Endothelial cell of umbilical vein (primary cell): ENCODE results near the gene ASTN1.

Experiments used
- CTCF ChIP-seq, 2 donors: IDR thresholded peaks; 1 replicate in 1 of 2; 2 replicates in 1 of 2; pipeline ENCODE4 v1.5.1; 2011; ENCODE audit warnings: low read length in 2 of 2, mild to moderate bottlenecking in 2 of 2, moderate library complexity in 2 of 2, control low read depth in 1 of 2, inconsistent platforms in 1 of 2, low read depth in 1 of 2; ENCODE audit not compliant: insufficient read depth in 1 of 2; ENCODE audit errors: extremely low read depth in 1 of 2
- EZH2 ChIP-seq: IDR thresholded peaks from 2 replicates; pipeline ENCODE4 v1.6.1; 2012; ENCODE audit warnings: borderline replicate concordance, low read depth, mild to moderate bottlenecking, moderate library complexity, low read length, inconsistent platforms; ENCODE audit not compliant: severe bottlenecking
- FOS ChIP-seq: IDR thresholded peaks from 2 replicates; pipeline ENCODE4 v1.6.1; 2011; ENCODE audit warnings: mild to moderate bottlenecking, low read length, moderate library complexity, borderline replicate concordance; ENCODE audit not compliant: insufficient read depth
- GATA2 ChIP-seq: IDR thresholded peaks from 2 replicates; pipeline ENCODE4 v1.7.0; 2011; ENCODE audit warnings: low read depth, mild to moderate bottlenecking, moderate library complexity, mixed read lengths, low read length; ENCODE audit not compliant: insufficient read length, insufficient read depth
- JUN ChIP-seq: IDR thresholded peaks from 2 replicates; pipeline ENCODE4 v1.6.1; 2011; ENCODE audit warnings: borderline replicate concordance, low read depth; ENCODE audit not compliant: insufficient read length, insufficient read depth
- MAX ChIP-seq: IDR thresholded peaks from 2 replicates; pipeline ENCODE4 v1.6.1; 2011; ENCODE audit not compliant: insufficient read depth, insufficient read length
- MYC ChIP-seq: IDR thresholded peaks from one replicate; pipeline ENCODE4 v1.6.1; 2011; ENCODE audit warnings: mild to moderate bottlenecking, low read depth, low read length
- POLR2A ChIP-seq: IDR thresholded peaks from 2 replicates; pipeline ENCODE4 v1.6.1; 2012; ENCODE audit warnings: low read depth, mild to moderate bottlenecking, control low read depth, low read length
- POLR2AphosphoS5 ChIP-seq: IDR thresholded peaks from 2 replicates; pipeline ENCODE4 v1.6.1; 2012; ENCODE audit warnings: low read depth, mild to moderate bottlenecking, control low read depth, low read length, moderate library complexity; ENCODE audit not compliant: insufficient read depth

DNA sequence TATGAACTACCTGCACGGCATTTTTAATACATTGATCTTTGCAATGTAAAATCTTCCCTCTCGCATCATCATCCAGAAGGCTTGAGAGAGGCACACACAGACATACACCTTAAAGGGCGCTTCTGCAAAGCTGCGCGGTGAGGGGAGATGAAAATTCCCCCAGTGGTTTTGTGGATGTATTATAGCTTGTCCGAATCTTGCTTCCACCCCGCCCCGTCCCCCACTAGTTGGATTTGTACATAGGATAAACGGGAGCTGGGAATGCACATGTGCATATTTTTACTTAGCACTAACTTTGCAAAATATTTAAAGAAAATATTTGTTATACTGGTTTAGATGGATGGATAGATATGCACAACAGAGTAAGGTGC is 542 bp upstream of the ASTN1 start:
- no peak for TF ChIP-seq CTCF (IDR thresholded peaks at IDR 0.05; ENCODE audit: extremely low read depth in 1 of 2, insufficient read depth in 1 of 2, low read depth in 1 of 2, low read length in 2 of 2)
- TF ChIP-seq POLR2A: no peak
- TF ChIP-seq POLR2AphosphoS5: no peak
- no peak for TF ChIP-seq MYC
- TF ChIP-seq FOS: no peak
- no peak for TF ChIP-seq MAX
- no peak for TF ChIP-seq EZH2
- no peak for TF ChIP-seq GATA2
- no peak for TF ChIP-seq JUN
